ENCODE data around the gene NFIL3. TPM values are rescaled to one million over a fixed set of nuclear protein-coding genes. Genes with fewer than 3 reads are reported as not detected.

The NFIL3 gene
- polyA plus RNA-seq, 1 donor from 2014 or later, result 3.1 TPM

- Mint-ChIP-seq H3K4me1 (peaks cover 16 to 29% (median 27%) of the 10 kb centered on the region in 3 donors), H3K36me3 (no peaks in the 10 kb centered on the region), H3K9me3 (no peaks in the 10 kb centered on the region), H3K4me3 (peak overlapping the region in 1 of 4 donors; percentile 45), H3K27me3 (peaks cover 17% of the 10 kb centered on the region), H3K27ac (peak overlapping the region in 1 of 3 donors; percentile 25)
Measured at GRCh38 chr9:91416096-91416712, 7.4 kb downstream of the NFIL3 start.

DNA sequence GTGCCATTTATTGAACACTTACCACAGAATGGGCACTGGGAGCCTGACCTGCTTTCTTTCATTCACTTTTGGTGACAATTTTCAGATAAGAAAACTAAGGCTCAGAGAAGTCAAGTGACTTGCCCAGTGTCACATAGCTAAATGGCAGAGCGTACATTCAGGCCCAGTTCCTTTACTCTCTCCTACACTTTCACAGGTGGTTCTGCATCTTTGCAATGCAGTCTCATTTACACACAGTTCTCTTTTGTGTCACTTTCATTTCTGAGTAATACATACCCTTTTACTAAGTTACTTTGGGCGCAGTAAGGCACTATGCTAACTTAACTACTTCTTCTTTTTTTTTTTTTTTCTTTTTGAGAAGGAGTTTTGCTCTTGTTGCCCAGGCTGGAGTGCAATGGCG lies 8.3 kb downstream of the NFIL3 start:
- Mint-ChIP-seq H3K36me3 (no peaks in the 10 kb centered on the region), H3K27ac (peak overlapping the region in 1 of 3 donors; percentile 63), H3K4me3 (peak overlapping the region in 2 of 4 donors; percentile 6 to 82), H3K27me3 (peaks cover 10% of the 10 kb centered on the region), H3K9me3 (no peaks in the 10 kb centered on the region), H3K4me1 (peaks cover 23 to 33% (median 31%) of the 10 kb centered on the region in 3 donors)

DNA sequence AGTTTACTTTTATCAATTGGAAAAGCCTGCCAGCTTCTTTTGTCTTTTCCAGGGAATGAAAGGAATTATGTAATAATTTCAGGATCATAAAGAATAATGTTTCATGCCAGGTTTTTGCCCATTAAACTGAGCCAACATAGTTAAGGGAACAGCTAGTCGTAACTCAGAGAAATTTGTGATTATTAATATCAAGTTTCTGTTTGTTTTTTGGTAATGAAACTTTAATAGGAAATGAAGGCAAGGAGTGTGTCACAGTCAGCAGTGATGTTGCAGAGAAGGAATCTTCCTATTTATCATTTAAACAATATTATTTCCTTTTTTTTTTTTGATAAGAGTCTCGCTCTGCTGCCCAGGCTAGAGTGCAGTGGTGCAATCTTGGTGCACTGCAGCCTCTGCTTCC lies 10.7 kb downstream of the NFIL3 start:
- H3K4me1 Mint-ChIP-seq, result peaks cover 23 to 33% (median 29%) of the 10 kb centered on the region in 3 donors
- H3K27me3 Mint-ChIP-seq, result peaks cover 6% of the 10 kb centered on the region
- H3K36me3 Mint-ChIP-seq, result peaks cover 2% of the 10 kb centered on the region
- no peak overlapping the region for H3K27ac Mint-ChIP-seq
- no peaks in the 10 kb centered on the region for H3K9me3 Mint-ChIP-seq
- peak overlapping the region in 1 of 4 donors; percentile 10 for H3K4me3 Mint-ChIP-seq

DNA sequence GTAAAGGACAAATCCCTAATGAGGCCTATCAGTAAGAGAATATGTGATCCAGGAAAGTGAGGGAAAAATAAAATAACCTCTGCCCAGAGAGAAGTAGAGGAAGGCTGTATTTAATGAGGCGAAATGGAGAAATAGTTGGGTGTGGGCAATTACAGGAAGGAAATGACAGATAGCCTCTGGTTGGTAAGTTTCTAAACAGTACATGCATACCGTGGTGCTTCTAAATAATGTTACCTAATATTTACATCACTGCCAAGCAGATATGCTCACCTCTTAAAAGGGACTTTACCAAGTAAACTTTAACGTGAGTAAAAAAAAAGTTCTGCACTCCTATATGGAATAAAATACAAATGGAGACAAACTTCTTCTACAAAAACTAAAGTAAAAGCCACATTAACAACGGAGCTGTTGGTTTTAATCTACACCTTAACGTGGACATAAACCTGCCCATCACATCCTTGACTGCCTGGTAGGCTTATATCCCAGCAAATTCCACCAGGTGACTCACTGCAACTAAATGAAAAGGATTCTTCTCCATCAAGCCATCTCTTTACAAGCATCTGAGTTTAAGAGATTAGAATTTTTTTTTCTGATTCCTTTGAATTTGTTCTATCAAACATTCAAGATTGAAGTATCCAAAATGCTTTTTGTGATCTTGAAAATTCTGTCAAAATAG lies 12.4 kb downstream of the NFIL3 start:
- H3K27me3 Mint-ChIP-seq, result peaks cover 2% of the 10 kb centered on the region
- peak overlapping the region in 3 of 4 donors; percentile 1 to 63 (median 48) for H3K4me3 Mint-ChIP-seq
- H3K9me3 Mint-ChIP-seq, result no peaks in the 10 kb centered on the region
- H3K27ac Mint-ChIP-seq, result peak overlapping the region in 1 of 3 donors; percentile 48
- H3K36me3 Mint-ChIP-seq, result peaks cover 2% of the 10 kb centered on the region
- peaks cover 21 to 33% (median 29%) of the 10 kb centered on the region in 3 donors for H3K4me1 Mint-ChIP-seq

DNA sequence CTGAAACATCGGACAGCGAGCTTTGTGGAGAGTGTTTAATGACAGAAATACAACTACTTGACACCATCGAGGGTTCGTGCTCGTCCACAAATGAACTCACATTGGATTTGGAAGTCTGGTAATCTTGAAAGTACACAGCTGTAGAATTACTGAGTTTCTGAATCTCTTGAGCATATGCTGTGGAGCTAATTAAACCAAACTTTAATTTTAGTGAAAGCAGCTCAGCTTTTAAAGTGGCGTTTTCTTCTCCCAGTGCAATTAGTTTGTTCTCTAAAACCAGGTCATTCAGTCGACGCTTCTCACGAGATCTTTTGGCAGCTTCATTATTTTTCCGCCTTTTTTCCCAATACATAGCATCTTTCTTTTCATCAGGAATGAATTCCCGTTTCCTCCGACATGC lies 13.5 kb downstream of the NFIL3 start:
- H3K4me1 Mint-ChIP-seq, result peaks cover 18 to 30% (median 26%) of the 10 kb centered on the region in 3 donors
- H3K27me3 Mint-ChIP-seq, result no peaks in the 10 kb centered on the region
- no peak overlapping the region for H3K4me3 Mint-ChIP-seq
- peak overlapping the region in 1 of 3 donors; percentile 57 for H3K27ac Mint-ChIP-seq
- H3K36me3 Mint-ChIP-seq, result peaks cover 2% of the 10 kb centered on the region
- no peaks in the 10 kb centered on the region for H3K9me3 Mint-ChIP-seq

DNA sequence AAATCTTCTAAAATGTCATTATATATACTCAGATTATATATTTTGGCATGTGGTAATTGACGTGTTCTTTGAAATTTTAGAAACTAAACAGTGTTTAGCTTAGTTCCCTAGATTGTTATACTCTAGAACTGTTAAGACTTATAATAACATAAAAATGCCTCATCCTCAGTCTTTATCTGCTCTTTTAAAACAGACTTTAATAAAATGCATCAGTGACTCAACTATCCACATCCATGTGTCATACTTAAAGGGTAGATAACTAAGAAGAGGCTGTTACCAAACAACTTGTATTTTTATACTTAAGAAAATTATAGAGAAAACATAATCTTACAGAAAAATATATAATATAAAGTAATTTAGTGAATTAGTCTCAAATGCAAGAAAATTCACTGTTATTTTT lies 15.2 kb downstream of the NFIL3 start:
- Mint-ChIP-seq H3K27ac (no peak overlapping the region), H3K4me3 (no peak overlapping the region), H3K4me1 (peaks cover 15 to 23% (median 23%) of the 10 kb centered on the region in 3 donors), H3K27me3 (peaks cover 2% of the 10 kb centered on the region), H3K9me3 (no peaks in the 10 kb centered on the region), H3K36me3 (peaks cover 2% of the 10 kb centered on the region)

DNA sequence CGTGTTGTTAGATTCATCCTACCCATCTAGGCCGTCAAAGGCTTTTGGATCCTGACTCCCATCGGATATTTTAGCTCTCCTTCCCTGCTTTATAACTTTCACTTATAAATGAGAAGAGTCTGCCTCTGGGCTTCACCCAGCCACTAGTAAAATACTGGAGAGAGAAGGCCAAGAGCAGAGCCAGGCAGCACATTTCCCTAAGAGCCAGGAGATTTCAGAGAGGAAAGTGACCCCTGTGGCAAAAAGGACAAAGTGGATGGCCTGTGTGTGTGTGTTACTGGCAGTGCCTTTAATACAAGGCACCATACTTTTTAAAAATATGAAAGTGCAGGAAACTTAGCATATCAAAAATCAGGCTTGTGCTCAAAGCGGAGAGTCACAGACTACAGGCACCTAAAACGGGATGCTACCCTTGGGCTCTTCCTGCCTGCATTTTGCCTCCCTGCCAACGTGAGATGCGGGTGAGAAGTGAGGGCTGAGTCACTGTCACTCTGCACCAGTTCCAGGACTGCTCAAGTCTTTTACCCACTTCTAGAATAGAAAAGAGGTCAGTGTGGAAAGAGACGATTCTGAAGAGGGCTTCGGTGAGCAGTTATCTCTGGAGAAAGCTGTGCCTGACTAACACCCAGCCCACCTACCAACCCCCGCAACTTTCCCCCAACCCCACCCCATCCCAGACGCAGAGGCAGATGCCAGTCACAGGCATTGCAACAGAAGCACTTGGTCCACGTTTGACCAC lies 15.9 kb downstream of the NFIL3 start:
- peaks cover 2% of the 10 kb centered on the region for H3K27me3 Mint-ChIP-seq
- H3K27ac Mint-ChIP-seq, result peak overlapping the region in 1 of 3 donors; percentile 35
- H3K36me3 Mint-ChIP-seq, result peaks cover 2% of the 10 kb centered on the region
- no peaks in the 10 kb centered on the region for H3K9me3 Mint-ChIP-seq
- peaks cover 13 to 20% (median 16%) of the 10 kb centered on the region in 3 donors for H3K4me1 Mint-ChIP-seq
- H3K4me3 Mint-ChIP-seq, result no peak overlapping the region

DNA sequence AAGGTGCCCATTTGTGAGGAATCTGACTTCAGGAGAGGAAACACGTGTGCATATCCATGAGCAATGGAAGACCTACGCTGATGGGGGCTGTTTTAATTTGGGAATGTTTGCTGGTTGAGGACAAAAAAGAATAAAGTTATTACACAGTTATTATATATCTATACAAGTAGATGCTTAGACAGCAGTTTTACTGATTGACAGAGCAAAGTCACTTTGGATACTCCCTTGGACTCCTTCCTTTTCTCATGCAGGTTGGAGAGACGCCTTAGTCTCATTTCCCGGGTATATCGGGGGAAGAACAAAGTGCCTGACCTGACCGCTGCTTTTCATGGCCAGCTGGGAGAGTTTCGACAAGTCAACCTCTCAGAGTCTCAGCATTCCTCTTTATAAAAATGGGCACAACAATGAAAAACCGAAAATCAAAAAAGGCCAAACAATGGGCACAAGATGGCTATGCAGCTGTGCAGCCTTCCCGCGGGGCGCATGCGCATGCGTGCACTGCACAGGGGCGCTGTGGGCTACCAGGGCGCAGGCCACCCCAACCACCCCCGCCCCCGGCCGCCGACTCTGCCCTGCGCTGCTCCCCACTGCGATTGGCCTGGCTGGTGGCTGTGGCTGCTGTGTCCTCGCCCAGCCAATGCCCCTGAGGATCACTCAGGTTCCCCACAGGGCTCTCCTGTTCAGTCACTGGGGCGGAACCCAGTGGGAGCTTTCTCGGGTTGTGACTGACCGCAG lies 18.1 kb downstream of the NFIL3 start:
- H3K9me3 Mint-ChIP-seq, result no peaks in the 10 kb centered on the region
- H3K4me1 Mint-ChIP-seq, result peaks cover 2 to 8% (median 6%) of the 10 kb centered on the region in 3 donors
- H3K27me3 Mint-ChIP-seq, result peaks cover 5% of the 10 kb centered on the region
- H3K4me3 Mint-ChIP-seq, result no peak overlapping the region
- peaks cover 2% of the 10 kb centered on the region for H3K36me3 Mint-ChIP-seq
- peak overlapping the region in 1 of 3 donors; percentile 47 for H3K27ac Mint-ChIP-seq

GRCh38 chr9:91403665-91404543 lies 19.7 kb downstream of the NFIL3 start:
- H3K4me1 Mint-ChIP-seq, result peaks cover 2 to 8% (median 6%) of the 10 kb centered on the region in 3 donors
- no peak overlapping the region for H3K4me3 Mint-ChIP-seq
- H3K36me3 Mint-ChIP-seq, result no peaks in the 10 kb centered on the region
- H3K27me3 Mint-ChIP-seq, result peaks cover 5% of the 10 kb centered on the region
- H3K9me3 Mint-ChIP-seq, result no peaks in the 10 kb centered on the region
- no peak overlapping the region for H3K27ac Mint-ChIP-seq

DNA sequence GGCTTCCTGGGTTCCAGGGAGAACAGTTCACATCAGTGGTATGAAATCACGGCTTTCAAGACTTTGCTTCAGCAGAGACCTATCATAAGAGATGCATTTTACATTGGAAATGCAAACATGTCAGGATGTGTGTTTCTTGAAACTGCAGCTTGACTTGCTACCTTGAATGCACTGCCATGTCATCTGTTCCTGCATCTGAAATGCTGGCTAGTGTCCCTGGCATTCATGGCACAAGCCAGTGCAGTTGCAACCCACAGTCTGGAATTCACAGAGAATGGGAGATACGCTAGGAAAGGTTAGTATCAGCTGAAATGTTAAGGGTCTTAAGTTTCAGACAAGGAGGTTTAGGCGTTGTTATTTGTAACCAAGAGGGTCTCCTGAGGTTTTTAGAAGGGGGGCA lies 24.7 kb downstream of the NFIL3 start:
- Mint-ChIP-seq H3K27ac (no peak overlapping the region), H3K4me3 (no peak overlapping the region), H3K27me3 (peaks cover 6% of the 10 kb centered on the region)

DNA sequence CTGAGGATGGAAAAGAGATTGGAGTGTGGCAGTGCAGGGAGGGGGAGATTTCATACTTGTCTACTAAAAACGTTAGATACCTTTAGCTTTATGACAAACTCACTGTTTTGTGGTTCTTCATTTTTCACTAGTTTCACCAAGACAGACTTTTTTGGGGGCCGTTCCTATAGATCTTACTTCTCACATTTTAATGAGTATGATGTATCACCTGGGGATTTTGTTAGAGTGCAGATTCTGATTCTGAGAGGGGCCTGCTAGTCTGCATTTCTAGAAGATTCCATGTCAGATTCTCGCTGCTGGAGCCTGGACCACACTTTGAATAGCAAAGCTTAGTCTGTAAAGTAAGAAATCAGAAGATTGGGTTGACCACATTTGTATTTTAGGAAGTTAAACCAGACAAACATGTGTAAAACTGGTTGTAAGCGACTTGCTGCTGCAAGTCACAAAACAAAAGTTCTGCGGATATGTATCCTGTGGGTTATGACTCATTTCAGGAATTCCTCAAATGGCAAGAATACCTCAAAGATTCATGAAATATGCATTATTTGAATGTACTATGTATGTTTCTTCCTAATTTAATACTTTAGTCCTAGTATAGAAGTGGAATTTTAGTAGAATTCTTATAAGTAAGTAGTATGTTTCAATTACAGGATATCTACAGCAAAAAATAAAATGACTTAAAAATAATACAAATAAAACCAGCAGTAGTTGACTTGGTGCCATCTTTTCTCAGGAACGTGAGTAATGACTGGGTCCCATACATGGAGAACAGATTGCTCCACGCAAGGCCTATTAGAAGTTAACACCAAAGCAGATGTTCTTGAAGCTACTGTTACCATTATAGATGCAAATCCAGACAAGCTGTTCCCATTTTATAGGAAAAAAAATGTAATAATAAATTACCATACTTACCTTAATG lies 27.8 kb downstream of the NFIL3 start:
- no peaks in the 10 kb centered on the region for H3K9me3 Mint-ChIP-seq
- no peak overlapping the region for H3K27ac Mint-ChIP-seq
- H3K4me1 Mint-ChIP-seq, result peaks cover 0 to 7% (median 5%) of the 10 kb centered on the region in 3 donors
- peaks cover 1% of the 10 kb centered on the region for H3K27me3 Mint-ChIP-seq
- no peaks in the 10 kb centered on the region for H3K36me3 Mint-ChIP-seq
- no peak overlapping the region for H3K4me3 Mint-ChIP-seq

More for the DNA sequence above, 24.7 kb downstream of the NFIL3 start:
- Mint-ChIP-seq H3K36me3 (no peaks in the 10 kb centered on the region), H3K9me3 (no peaks in the 10 kb centered on the region), H3K4me1 (peaks cover 0 to 12% (median 9%) of the 10 kb centered on the region in 3 donors)

DNA sequence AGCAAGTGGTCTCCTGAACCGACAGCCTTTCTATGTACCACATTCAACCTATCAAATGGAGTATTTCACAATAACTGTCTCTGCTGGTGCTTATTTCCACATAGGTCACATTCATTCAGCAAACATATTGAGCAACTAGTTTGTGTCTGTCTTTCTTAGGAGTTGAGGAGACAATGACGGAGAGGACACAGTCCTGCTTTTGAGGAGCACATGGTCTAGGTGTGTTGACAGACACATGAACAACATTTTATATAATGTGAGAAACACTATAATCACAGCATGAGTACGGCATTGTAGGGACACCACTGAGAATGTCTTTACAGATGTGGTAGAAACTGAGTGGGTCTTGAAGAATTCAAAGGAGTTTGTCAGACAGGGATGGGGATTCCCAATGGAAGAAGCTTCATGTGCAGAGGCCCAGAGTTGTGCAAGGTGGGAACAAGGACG lies 28.5 kb downstream of the NFIL3 start:
- Mint-ChIP-seq H3K36me3 (no peaks in the 10 kb centered on the region), H3K27ac (no peak overlapping the region), H3K4me1 (peaks cover 0 to 7% (median 5%) of the 10 kb centered on the region in 3 donors), H3K9me3 (no peaks in the 10 kb centered on the region), H3K4me3 (no peak overlapping the region), H3K27me3 (peaks cover 1% of the 10 kb centered on the region)

- Mint-ChIP-seq H3K4me1 (peaks cover 0 to 7% (median 5%) of the 10 kb centered on the region in 3 donors), H3K36me3 (no peaks in the 10 kb centered on the region), H3K9me3 (no peaks in the 10 kb centered on the region), H3K27me3 (peaks cover 1% of the 10 kb centered on the region), H3K4me3 (peak overlapping the region in 1 of 4 donors; percentile 3), H3K27ac (no peak overlapping the region)
Measured at GRCh38 chr9:91393826-91394225, 29.8 kb downstream of the NFIL3 start.

All from IgD-negative memory B cell (primary cell).